Islet precursor cell (in vitro differentiated cells): ENCODE measurements around the gene CT45A8.
"Not testable (repeated sequence)": the region's sequence is repeated elsewhere in the genome, so short reads cannot be mapped to it uniquely, and the experiment has no call there.

Experiments
- DNase-seq: peaks from one replicate; pipeline ENCODE4 v3.0.0-alpha.2; 2018

The CT45A8 gene, protein sequence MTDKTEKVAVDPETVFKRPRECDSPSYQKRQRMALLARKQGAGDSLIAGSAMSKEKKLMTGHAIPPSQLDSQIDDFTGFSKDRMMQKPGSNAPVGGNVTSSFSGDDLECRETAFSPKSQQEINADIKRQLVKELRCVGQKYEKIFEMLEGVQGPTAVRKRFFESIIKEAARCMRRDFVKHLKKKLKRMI

DNA sequence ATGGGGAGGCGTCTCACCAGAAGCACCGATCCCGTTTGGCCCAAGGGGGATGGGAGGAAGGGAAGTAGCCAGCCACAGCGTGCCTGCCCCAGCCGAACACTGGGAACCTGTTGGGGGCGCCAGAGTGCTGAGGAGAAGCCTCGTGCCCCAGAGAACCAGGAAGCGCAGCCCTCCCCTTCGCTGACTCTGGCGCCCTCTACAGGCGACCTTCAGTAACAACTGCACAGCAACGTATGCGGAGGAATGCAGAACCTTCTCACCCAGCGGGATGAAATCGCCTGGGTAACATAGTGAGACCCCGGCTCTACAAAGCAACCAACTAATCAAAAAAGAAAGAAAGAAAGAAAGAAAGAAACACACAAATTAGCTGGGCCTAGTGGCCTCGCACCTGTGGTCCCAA, at the start of gene CT45A8:
Gene CT45A8, minus strand, starts transcription at position 101 of the 400 bp plus-strand sequence. CDS start 3,755 bp downstream, outside the sequence.
- not testable (repeated sequence) for DNase-seq

DNA sequence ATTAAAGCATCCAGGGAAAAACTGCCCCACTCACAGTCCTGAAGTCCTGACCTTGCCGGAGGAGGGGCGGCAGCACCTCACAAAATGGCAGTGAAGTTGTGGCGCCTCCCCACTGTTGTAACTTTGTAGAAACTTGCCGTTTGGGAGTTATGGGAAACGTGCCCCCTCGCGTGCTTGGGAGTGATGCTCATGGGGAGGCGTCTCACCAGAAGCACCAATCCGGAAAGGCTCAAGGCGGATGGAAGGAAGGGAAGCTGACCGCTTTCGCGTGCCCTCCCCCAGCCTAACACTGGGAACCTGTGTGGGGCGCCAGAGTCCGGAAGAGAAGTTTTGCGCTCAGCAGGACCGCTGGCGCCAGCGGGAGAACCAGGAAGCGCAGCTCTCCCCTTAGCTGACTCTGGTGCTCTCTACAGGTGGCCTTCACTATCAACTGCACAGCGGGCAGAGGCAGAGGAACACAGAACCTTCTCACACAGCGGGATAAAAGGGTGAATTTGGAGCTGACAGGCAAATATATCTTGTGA, 39.0 kb upstream of the CT45A8 start, which contains the start of the genes CT45A10 and SAGE1:
Gene CT45A10, minus strand, starts transcription at position 151 of the 524 bp plus-strand sequence. CDS start 8,100 bp downstream, outside the sequence.
Gene SAGE1, plus strand, starts transcription at position 423 of the 524 bp plus-strand sequence. CDS start 2,527 bp downstream, outside the sequence.
- DNase-seq = no peak

DNA sequence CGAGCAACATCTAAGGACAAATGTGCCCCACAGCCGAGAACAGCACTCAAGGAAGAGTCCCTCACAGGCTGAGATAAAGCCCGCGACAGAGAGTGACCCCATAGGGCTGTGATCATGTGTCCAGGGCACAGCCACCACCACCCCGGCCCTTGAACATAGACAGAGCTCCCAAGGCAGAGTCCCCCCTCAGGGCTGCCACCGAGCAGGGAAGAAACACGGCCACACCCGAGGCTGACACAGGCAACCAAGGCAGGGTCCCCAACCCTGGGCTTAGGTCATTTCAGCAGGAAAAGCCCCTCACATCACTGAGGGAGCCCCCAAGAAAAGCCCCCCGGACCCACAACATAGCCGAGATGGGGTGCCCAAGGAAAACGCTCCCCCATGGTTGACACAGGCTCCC, 38.4 kb upstream of the CT45A8 start:
- no peak for DNase-seq

DNA sequence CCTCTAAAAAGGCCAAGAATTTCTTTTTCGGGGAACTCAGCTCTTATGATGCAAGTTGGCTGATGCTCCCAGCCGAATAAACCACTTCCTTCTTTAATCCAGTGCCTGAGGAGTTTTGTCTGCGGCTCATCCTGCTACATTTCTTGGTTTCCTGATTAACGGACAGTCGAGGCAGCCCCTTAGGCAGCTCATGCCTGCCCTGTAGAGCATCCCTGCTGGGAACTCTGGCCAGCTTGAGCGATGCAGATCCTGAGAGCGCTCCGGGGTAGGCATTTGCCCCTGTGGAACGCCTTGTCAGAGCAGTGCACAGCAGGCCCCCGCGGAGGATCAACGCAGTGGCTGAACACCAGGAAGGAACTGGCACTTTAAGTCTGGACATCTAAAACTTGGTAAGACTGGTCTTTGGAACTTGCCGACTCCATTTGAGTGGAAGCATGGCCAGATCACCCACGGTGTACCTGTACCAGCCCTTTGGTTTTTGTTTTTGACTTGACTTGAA, 35.8 kb upstream of the CT45A8 start:
- no peak for DNase-seq

DNA sequence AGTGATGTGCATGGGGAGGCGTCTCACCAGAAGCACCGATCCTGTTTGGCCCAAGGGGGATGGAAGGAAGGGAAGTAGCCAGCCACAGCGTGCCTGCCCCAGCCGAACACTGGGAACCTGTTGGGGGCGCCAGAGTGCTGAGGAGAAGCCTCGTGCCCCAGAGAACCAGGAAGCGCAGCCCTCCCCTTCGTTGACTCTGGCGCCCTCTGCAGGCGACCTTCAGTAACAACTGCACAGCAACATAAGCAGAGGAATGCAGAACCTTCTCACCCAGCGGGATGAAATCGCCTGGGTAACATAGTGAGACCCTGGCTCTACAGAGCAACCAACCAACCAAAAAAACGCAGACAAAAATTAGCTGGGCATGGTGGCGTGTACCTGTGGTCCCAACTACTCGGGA, 34.6 kb upstream of the CT45A8 start:
- DNase-seq = not testable (repeated sequence)

DNA sequence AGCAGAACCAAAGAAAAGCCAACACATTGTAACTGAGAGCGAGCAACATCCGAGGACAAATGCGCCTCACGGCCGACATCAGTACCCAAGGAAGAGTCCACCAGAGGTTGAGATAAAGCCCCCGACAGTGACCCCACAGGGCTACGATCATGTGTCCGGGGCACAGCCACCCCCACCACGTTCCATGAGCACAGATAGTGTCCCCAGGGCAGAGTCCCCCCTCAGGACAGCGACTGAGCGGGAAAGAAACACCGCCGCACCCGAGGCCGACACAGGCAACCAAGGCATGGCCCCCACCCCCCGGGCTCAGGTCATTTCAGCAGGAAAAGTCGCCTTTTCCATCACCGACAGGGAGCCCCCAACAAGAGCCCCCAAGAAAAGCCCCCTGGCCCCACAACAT, 33.9 kb upstream of the CT45A8 start:
- DNase-seq = not testable (repeated sequence)

DNA sequence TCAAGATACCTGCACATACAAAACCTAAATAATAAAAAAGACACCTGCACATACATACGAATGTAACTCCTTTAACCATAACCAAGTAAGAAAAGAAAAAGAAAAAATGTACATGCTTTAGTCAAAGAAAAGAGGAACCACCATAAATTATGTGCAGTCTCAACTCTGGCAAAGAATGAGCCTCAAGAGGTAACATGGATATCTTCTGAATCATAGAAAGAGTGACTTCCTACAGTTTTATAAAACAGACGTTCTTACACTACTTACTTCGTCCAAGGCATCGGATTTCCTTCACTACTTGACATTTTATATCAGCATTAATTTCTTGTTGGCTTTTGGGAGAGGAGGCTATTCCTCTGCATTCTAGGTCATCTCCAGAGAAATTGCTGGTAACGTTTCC, 28.4 kb upstream of the CT45A8 start:
- DNase-seq = not testable (repeated sequence)

DNA sequence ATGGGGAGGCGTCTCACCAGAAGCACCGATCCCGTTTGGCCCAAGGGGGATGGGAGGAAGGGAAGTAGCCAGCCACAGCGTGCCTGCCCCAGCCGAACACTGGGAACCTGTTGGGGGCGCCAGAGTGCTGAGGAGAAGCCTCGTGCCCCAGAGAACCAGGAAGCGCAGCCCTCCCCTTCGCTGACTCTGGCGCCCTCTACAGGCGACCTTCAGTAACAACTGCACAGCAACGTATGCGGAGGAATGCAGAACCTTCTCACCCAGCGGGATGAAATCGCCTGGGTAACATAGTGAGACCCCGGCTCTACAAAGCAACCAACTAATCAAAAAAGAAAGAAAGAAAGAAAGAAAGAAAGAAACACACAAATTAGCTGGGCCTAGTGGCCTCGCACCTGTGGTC, 17.4 kb upstream of the CT45A8 start, which contains the start of gene CT45A9:
Gene CT45A9, minus strand, starts transcription at position 101 of the 400 bp plus-strand sequence. CDS start 3,751 bp downstream, outside the sequence.
- not testable (repeated sequence) for DNase-seq

DNA sequence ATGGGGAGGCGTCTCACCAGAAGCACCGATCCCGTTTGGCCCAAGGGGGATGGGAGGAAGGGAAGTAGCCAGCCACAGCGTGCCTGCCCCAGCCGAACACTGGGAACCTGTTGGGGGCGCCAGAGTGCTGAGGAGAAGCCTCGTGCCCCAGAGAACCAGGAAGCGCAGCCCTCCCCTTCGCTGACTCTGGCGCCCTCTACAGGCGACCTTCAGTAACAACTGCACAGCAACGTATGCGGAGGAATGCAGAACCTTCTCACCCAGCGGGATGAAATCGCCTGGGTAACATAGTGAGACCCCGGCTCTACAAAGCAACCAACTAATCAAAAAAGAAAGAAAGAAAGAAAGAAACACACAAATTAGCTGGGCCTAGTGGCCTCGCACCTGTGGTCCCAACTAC, 17.2 kb downstream of the CT45A8 start, which contains the start of gene CT45A7:
Gene CT45A7, minus strand, starts transcription at position 101 of the 400 bp plus-strand sequence. CDS start 3,747 bp downstream, outside the sequence.
- not testable (repeated sequence) for DNase-seq

DNA sequence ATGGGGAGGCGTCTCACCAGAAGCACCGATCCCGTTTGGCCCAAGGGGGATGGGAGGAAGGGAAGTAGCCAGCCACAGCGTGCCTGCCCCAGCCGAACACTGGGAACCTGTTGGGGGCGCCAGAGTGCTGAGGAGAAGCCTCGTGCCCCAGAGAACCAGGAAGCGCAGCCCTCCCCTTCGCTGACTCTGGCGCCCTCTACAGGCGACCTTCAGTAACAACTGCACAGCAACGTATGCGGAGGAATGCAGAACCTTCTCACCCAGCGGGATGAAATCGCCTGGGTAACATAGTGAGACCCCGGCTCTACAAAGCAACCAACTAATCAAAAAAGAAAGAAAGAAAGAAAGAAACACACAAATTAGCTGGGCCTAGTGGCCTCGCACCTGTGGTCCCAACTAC, 34.4 kb downstream of the CT45A8 start, which contains the start of gene CT45A2:
Gene CT45A2, minus strand, starts transcription at position 101 of the 400 bp plus-strand sequence. CDS start 3,747 bp downstream, outside the sequence.
- DNase-seq = not testable (repeated sequence)

DNA sequence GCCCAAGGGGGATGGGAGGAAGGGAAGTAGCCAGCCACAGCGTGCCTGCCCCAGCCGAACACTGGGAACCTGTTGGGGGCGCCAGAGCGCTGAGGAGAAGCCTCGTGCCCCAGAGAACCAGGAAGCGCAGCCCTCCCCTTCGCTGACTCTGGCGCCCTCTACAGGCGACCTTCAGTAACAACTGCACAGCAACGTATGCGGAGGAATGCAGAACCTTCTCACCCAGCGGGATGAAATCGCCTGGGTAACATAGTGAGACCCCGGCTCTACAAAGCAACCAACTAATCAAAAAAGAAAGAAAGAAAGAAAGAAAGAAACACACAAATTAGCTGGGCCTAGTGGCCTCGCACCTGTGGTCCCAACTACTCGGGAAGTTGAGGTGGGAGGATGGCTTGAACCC, 51.7 kb downstream of the CT45A8 start, which contains the start of gene CT45A6:
Gene CT45A6, minus strand, starts transcription at position 101 of the 400 bp plus-strand sequence. CDS start 3,794 bp downstream, outside the sequence.
- DNase-seq = not testable (repeated sequence)
